GM23338 (cell line): ENCODE measurements around the gene GJB4. TPM values are rescaled to one million over a fixed set of nuclear protein-coding genes. Genes with fewer than 3 reads are reported as not detected.

Experiments
- ATAC-seq: fragments of 200-7000 bp; cut with Tn5 transposase; 3 replicates; pipeline ENCODE4 v1.9.1; 2020
- DNase-seq: peaks from one replicate; pipeline ENCODE4 v3.0.0-alpha.2; 2015; ENCODE audit warnings: low spot score
- H2AFZ ChIP-seq: fragments of 200-600 bp; sonication (generic); 2 replicates; pipeline ENCODE4 v1.8.0; 2016; ENCODE audit warnings: antibody characterized with exemption, mild to moderate bottlenecking, moderate library complexity
- H3F3A ChIP-seq: fragments of 200-600 bp; sonication (generic); replicated peaks from 2 replicates; pipeline ENCODE4 v1.8.0; 2017; ENCODE audit warnings: antibody characterized with exemption, mixed run types, low read depth
- H3K27ac ChIP-seq: fragments of 200-600 bp; sonication (generic); 2 replicates; pipeline ENCODE4 v1.6.1; 2016; ENCODE audit warnings: low read depth
- H3K27me3 ChIP-seq: fragments of 200-600 bp; sonication (generic); 2 replicates; pipeline ENCODE4 v1.8.0; 2016; ENCODE audit warnings: mild to moderate bottlenecking, mixed run types, moderate library complexity; ENCODE audit not compliant: insufficient read depth
- H3K36me3 ChIP-seq: fragments of 200-600 bp; sonication (generic); 2 replicates; pipeline ENCODE4 v1.8.0; 2016; ENCODE audit warnings: mild to moderate bottlenecking; ENCODE audit not compliant: insufficient read depth
- H3K4me1 ChIP-seq: fragments of 200-600 bp; sonication (generic); 2 replicates; pipeline ENCODE4 v1.8.0; 2016; ENCODE audit warnings: mild to moderate bottlenecking, moderate library complexity; ENCODE audit not compliant: insufficient read depth
- H3K4me2 ChIP-seq: fragments of 200-600 bp; sonication (generic); 2 replicates; pipeline ENCODE4 v1.7.1; 2017; ENCODE audit warnings: mixed run types
- H3K4me3 ChIP-seq: fragments of 200-600 bp; sonication (generic); 2 replicates; pipeline ENCODE4 v1.6.1; 2016; ENCODE audit warnings: mixed run types
- H3K79me2 ChIP-seq: fragments of 200-600 bp; sonication (generic); replicated peaks from 2 replicates; pipeline ENCODE4 v1.8.0; 2017; ENCODE audit warnings: mild to moderate bottlenecking; ENCODE audit not compliant: insufficient read depth
- H3K9me2 ChIP-seq: fragments of 200-600 bp; sonication (generic); 2 replicates; pipeline ENCODE4 v1.8.0; 2017; ENCODE audit not compliant: insufficient read depth
- H4K20me1 ChIP-seq: fragments of 200-600 bp; sonication (generic); replicated peaks from 2 replicates; pipeline ENCODE4 v1.8.0; 2017; ENCODE audit warnings: mild to moderate bottlenecking; ENCODE audit not compliant: insufficient read depth
- H3K27ac Mint-ChIP-seq: 2 replicates; pipeline ENCODE4 v1.8.0; 2020; ENCODE audit warnings: inconsistent platforms, mild to moderate bottlenecking, moderate library complexity, mixed read lengths
- H3K27me3 Mint-ChIP-seq: 3 replicates; pipeline ENCODE4 v1.8.0; 2022; ENCODE audit warnings: low read depth, mild to moderate bottlenecking, moderate library complexity, mixed read lengths, inconsistent platforms; ENCODE audit not compliant: insufficient read depth, poor library complexity
- H3K36me3 Mint-ChIP-seq: 3 replicates; pipeline ENCODE4 v1.8.0; 2021; ENCODE audit warnings: low read depth, mild to moderate bottlenecking, inconsistent platforms, moderate library complexity, mixed read lengths
- H3K4me1 Mint-ChIP-seq: 3 replicates; pipeline ENCODE4 v1.8.0; 2020; ENCODE audit warnings: mild to moderate bottlenecking, inconsistent platforms, mixed read lengths
- H3K4me3 Mint-ChIP-seq: 3 replicates; pipeline ENCODE4 v1.8.0; 2021; ENCODE audit warnings: moderate library complexity, mild to moderate bottlenecking, inconsistent platforms, mixed read lengths
- H3K9me3 Mint-ChIP-seq: 3 replicates; pipeline ENCODE4 v1.8.0; 2020; ENCODE audit warnings: moderate library complexity, mild to moderate bottlenecking, inconsistent platforms, mixed read lengths
- ETS1 ChIP-seq: IDR thresholded peaks from 2 replicates; pipeline ENCODE4 v1.6.1; 2016; ENCODE audit warnings: antibody characterized with exemption
- EZH2phosphoT487 ChIP-seq: fragments of 200-600 bp; sonication (generic); IDR thresholded peaks from one replicate; pipeline ENCODE4 v1.8.1; 2018; ENCODE audit warnings: antibody characterized with exemption; ENCODE audit not compliant: unreplicated experiment
- POLR2AphosphoS5 ChIP-seq: IDR thresholded peaks from 2 replicates; pipeline ENCODE4 v1.6.1; 2016; ENCODE audit warnings: antibody characterized with exemption, low read depth
- REST ChIP-seq: IDR thresholded peaks from one replicate; pipeline ENCODE4 v1.6.1; 2018; ENCODE audit warnings: antibody characterized with exemption; ENCODE audit not compliant: unreplicated experiment
- ZNF114 ChIP-seq: fragments of 250-450 bp; sonication (Bioruptor Pico); IDR thresholded peaks from 2 replicates; pipeline ENCODE4 v1.5.0; 2020; ENCODE audit warnings: mild to moderate bottlenecking, moderate library complexity
- polyA plus RNA-seq: library from polyadenylated mRNA; unstranded; fragments of >200 nt; fragmentation: Nextera tagmentation; extraction: Ambion mirVana; gene quantifications from 2 replicates; pipeline ENCODE4 v1.2.1, GENCODE V29; 2016
- total RNA-seq: library from RNA; depleted of rRNA; stranded (reverse); fragments of >200 nt; shearing (Covaris generic); gene quantifications from 2 replicates; pipeline ENCODE4 v1.2.3, GENCODE V29; 2014
- TF ChIP-seq, protein P1 (sequence below): fragments of 250-450 bp; sonication (Bioruptor Pico); IDR thresholded peaks from 2 replicates; pipeline ENCODE4 v1.5.0; 2020; ENCODE audit warnings: mild to moderate bottlenecking, moderate library complexity

The GJB4 gene
- total and polyA plus RNA-seq, 2 experiments from 2014 or later: 0.07 TPM; not detected in 1

GRCh38 chr1:34713443-34713842 is 46.1 kb upstream of the GJB4 start:
- no peak overlapping the region for H3K27ac Mint-ChIP-seq
- H3K27ac ChIP-seq: no peak overlapping the region
- no peak overlapping the region for H2AFZ ChIP-seq
- H3K36me3 Mint-ChIP-seq: no peaks in the 10 kb centered on the region
- no peak overlapping the region for H3K4me2 ChIP-seq
- H3K4me1 Mint-ChIP-seq: peaks cover 4% of the 10 kb centered on the region; the same call in 2 of the 3 replicates
- no peaks in the 10 kb centered on the region for H4K20me1 ChIP-seq
- H3K4me3 ChIP-seq: no peak overlapping the region
- H3K4me1 ChIP-seq: no peaks in the 10 kb centered on the region
- H3K9me3 Mint-ChIP-seq: no peaks in the 10 kb centered on the region; the same call in 2 of the 3 replicates
- H3K27me3 Mint-ChIP-seq: peaks cover 12% of the 10 kb centered on the region
- TF ChIP-seq POLR2AphosphoS5: no peak
- no peak for TF ChIP-seq EZH2phosphoT487
- TF ChIP-seq ETS1: no peak
- TF ChIP-seq, protein P1, sequence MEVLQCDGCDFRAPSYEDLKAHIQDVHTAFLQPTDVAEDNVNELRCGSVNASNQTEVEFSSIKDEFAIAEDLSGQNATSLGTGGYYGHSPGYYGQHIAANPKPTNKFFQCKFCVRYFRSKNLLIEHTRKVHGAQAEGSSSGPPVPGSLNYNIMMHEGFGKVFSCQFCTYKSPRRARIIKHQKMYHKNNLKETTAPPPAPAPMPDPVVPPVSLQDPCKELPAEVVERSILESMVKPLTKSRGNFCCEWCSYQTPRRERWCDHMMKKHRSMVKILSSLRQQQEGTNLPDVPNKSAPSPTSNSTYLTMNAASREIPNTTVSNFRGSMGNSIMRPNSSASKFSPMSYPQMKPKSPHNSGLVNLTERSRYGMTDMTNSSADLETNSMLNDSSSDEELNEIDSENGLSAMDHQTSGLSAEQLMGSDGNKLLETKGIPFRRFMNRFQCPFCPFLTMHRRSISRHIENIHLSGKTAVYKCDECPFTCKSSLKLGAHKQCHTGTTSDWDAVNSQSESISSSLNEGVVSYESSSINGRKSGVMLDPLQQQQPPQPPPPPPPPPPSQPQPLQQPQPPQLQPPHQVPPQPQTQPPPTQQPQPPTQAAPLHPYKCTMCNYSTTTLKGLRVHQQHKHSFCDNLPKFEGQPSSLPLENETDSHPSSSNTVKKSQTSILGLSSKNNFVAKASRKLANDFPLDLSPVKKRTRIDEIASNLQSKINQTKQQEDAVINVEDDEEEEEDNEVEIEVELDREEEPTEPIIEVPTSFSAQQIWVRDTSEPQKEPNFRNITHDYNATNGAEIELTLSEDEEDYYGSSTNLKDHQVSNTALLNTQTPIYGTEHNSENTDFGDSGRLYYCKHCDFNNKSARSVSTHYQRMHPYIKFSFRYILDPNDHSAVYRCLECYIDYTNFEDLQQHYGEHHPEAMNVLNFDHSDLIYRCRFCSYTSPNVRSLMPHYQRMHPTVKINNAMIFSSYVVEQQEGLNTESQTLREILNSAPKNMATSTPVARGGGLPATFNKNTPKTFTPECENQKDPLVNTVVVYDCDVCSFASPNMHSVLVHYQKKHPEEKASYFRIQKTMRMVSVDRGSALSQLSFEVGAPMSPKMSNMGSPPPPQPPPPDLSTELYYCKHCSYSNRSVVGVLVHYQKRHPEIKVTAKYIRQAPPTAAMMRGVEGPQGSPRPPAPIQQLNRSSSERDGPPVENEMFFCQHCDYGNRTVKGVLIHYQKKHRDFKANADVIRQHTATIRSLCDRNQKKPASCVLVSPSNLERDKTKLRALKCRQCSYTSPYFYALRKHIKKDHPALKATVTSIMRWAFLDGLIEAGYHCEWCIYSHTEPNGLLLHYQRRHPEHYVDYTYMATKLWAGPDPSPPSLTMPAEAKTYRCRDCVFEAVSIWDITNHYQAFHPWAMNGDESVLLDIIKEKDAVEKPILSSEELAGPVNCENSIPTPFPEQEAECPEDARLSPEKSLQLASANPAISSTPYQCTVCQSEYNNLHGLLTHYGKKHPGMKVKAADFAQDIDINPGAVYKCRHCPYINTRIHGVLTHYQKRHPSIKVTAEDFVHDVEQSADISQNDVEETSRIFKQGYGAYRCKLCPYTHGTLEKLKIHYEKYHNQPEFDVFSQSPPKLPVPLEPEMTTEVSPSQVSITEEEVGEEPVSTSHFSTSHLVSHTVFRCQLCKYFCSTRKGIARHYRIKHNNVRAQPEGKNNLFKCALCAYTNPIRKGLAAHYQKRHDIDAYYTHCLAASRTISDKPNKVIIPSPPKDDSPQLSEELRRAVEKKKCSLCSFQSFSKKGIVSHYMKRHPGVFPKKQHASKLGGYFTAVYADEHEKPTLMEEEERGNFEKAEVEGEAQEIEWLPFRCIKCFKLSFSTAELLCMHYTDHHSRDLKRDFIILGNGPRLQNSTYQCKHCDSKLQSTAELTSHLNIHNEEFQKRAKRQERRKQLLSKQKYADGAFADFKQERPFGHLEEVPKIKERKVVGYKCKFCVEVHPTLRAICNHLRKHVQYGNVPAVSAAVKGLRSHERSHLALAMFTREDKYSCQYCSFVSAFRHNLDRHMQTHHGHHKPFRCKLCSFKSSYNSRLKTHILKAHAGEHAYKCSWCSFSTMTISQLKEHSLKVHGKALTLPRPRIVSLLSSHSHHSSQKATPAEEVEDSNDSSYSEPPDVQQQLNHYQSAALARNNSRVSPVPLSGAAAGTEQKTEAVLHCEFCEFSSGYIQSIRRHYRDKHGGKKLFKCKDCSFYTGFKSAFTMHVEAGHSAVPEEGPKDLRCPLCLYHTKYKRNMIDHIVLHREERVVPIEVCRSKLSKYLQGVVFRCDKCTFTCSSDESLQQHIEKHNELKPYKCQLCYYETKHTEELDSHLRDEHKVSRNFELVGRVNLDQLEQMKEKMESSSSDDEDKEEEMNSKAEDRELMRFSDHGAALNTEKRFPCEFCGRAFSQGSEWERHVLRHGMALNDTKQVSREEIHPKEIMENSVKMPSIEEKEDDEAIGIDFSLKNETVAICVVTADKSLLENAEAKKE (CRISPR knock-in tag): no peak
- no peaks in the 10 kb centered on the region for H3F3A ChIP-seq
- H3K36me3 ChIP-seq: no peaks in the 10 kb centered on the region
- H3K9me2 ChIP-seq: no peaks in the 10 kb centered on the region; the same call in 1 of the 2 replicates
- no peak overlapping the region for H3K4me3 Mint-ChIP-seq
- no peaks in the 10 kb centered on the region for H3K79me2 ChIP-seq
- H3K27me3 ChIP-seq: no peaks in the 10 kb centered on the region
- ATAC-seq: no peak
- no peak for DNase-seq

- H3K9me3 Mint-ChIP-seq: no peaks in the 10 kb centered on the region; the same call in 2 of the 3 replicates
- Histone ChIP-seq H4K20me1 (no peaks in the 10 kb centered on the region), H3K4me1 (no peaks in the 10 kb centered on the region), H2AFZ (no peak overlapping the region), H3K36me3 (no peaks in the 10 kb centered on the region), H3K79me2 (no peaks in the 10 kb centered on the region), H3K27ac (no peak overlapping the region), H3K4me2 (no peak overlapping the region), H3K4me3 (no peak overlapping the region), H3F3A (no peaks in the 10 kb centered on the region), H3K27me3 (no peaks in the 10 kb centered on the region), H3K9me2 (no peaks in the 10 kb centered on the region; the same call in 1 of the 2 replicates)
- H3K4me3 Mint-ChIP-seq: no peak overlapping the region
- no peak overlapping the region for H3K27ac Mint-ChIP-seq
- DNase-seq: no peak
- no peak for ATAC-seq
- H3K27me3 Mint-ChIP-seq: peaks cover 12% of the 10 kb centered on the region
- H3K36me3 Mint-ChIP-seq: no peaks in the 10 kb centered on the region
- H3K4me1 Mint-ChIP-seq: peaks cover 4% of the 10 kb centered on the region; the same call in 2 of the 3 replicates
- TF ChIP-seq ZNF114 (CRISPR knock-in tag) (no peak), REST (no peak)
Measured at GRCh38 chr1:34714386-34714785, 45.2 kb upstream of the GJB4 start.
